Sigmoid colon (tissue), 7 donors: ENCODE results near the gene AP2A2. TPM values are rescaled to one million over a fixed set of nuclear protein-coding genes. Genes with fewer than 3 reads are reported as not detected.

Experiments
- DNase-seq: peaks from one replicate; pipeline ENCODE4 v3.0.0-alpha.2; 2019
- H3K27ac ChIP-seq, 4 donors: fragments of 200-600 bp; sonication (generic); one replicate each; pipeline ENCODE4 v1.5.1; 2016 to 2019; ENCODE audit warnings: mild to moderate bottlenecking in 1 of 4
- H3K27me3 ChIP-seq, 3 donors: fragments of 200-600 bp; sonication (generic); one replicate each; pipeline ENCODE4 v1.5.1; 2019; ENCODE audit warnings: mild to moderate bottlenecking in 1 of 3
- H3K36me3 ChIP-seq, 4 donors: fragments of 200-600 bp; sonication (generic); one replicate each; pipeline ENCODE4 v1.5.1; 2016 to 2019
- H3K4me1 ChIP-seq, 4 donors: fragments of 200-600 bp; sonication (generic); one replicate each; pipeline ENCODE4 v1.5.1; 2017 to 2019
- H3K4me3 ChIP-seq, 4 donors: fragments of 200-600 bp; sonication (generic); one replicate each; pipeline ENCODE4 v1.5.1; 2017 to 2019; ENCODE audit warnings: mild to moderate bottlenecking in 2 of 4, moderate library complexity in 1 of 4
- H3K9me3 ChIP-seq, 4 donors: fragments of 200-600 bp in 3 of 4; sonication (generic) in 3 of 4; one replicate each; pipeline versions ENCODE4 v1.5.1 to v1.6.1; 2013 to 2019
- EP300 ChIP-seq, 4 donors: sonication (generic); formaldehyde crosslinking; IDR thresholded peaks; one replicate each; pipeline ENCODE4 v1.6.1; 2017; ENCODE audit warnings: antibody characterized with exemption in 4 of 4
- POLR2A ChIP-seq, 2 donors: fragments of 450-650 bp; IDR thresholded peaks; one replicate each; pipeline ENCODE4 v1.6.1; 2016; ENCODE audit warnings: antibody characterized with exemption in 2 of 2, mild to moderate bottlenecking in 2 of 2, moderate library complexity in 2 of 2
- POLR2AphosphoS5 ChIP-seq, 4 donors: sonication (generic); formaldehyde crosslinking; IDR thresholded peaks; one replicate each; pipeline ENCODE4 v1.6.1; 2017; ENCODE audit warnings: antibody characterized with exemption in 4 of 4
- WGBS, 2 donors: extraction: QIAGEN DNeasy Blood & Tissue Kit; methylation state at CpG; one replicate each; pipeline ENCODE4 v1.1.7; 2013; 5-methylcytosine and 5-hydroxymethylcytosine counted together
- intact Hi-C: fragments of 100-400 bp; cut with DNase I; formaldehyde crosslinking; loops from one replicate; pipeline ENCODE4 v1.15.1; 2023
- polyA plus RNA-seq, 3 donors: library from polyadenylated mRNA; stranded (reverse); fragments of 200-250 nt; gene quantifications; one replicate each; pipeline ENCODE4 v1.2.3, GENCODE V29; 2013
- total RNA-seq, 4 donors: library from RNA; depleted of rRNA; stranded (reverse); fragments of >200 nt; gene quantifications; one replicate each; pipeline ENCODE4 v1.1.0, GENCODE V29; 2016
- TF ChIP-seq, protein P1 (sequence below), 4 experiments: fragments of 450-650 bp in 3 of 4; fragments of 200-600 bp in 1 of 4; IDR thresholded peaks; one replicate each; pipeline ENCODE4 v1.5.1; 2016 to 2019; ENCODE audit warnings: antibody characterized with exemption in 4 of 4, mild to moderate bottlenecking in 3 of 4, moderate library complexity in 2 of 4
- donor health status: healthy with polysubstance abuse.
- donor health status: Bipolar disorder and iron deficiency.
- donor health status: healthy.

Gene AP2A2
- total and polyA plus RNA-seq, 7 donors, result 21.0 to 78.4 (median 47.0) TPM

GRCh38 chr11:975827-976226 lies 50.2 kb downstream of the AP2A2 start:
- no peaks in the 10 kb centered on the region for H3K27me3 ChIP-seq
- no peak for DNase-seq
- intact Hi-C loops, result no loop called here
- H3K27ac ChIP-seq, result no peak overlapping the region
- peaks cover 0 to 5% (median 0%) of the 10 kb centered on the region in 4 donors for H3K4me1 ChIP-seq
- WGBS, 2 donors, result 81 to 88% methylated on average over 15 of the region's 15 CpGs
- H3K4me3 ChIP-seq, result no peak overlapping the region
- TF ChIP-seq, protein P1, sequence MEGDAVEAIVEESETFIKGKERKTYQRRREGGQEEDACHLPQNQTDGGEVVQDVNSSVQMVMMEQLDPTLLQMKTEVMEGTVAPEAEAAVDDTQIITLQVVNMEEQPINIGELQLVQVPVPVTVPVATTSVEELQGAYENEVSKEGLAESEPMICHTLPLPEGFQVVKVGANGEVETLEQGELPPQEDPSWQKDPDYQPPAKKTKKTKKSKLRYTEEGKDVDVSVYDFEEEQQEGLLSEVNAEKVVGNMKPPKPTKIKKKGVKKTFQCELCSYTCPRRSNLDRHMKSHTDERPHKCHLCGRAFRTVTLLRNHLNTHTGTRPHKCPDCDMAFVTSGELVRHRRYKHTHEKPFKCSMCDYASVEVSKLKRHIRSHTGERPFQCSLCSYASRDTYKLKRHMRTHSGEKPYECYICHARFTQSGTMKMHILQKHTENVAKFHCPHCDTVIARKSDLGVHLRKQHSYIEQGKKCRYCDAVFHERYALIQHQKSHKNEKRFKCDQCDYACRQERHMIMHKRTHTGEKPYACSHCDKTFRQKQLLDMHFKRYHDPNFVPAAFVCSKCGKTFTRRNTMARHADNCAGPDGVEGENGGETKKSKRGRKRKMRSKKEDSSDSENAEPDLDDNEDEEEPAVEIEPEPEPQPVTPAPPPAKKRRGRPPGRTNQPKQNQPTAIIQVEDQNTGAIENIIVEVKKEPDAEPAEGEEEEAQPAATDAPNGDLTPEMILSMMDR (IDR thresholded peaks at IDR 0.05), result no peak
- TF ChIP-seq EP300 (IDR thresholded peaks at IDR 0.05) (no peak), POLR2AphosphoS5 (IDR thresholded peaks at IDR 0.05) (no peak), POLR2A (IDR thresholded peaks at IDR 0.05) (no peak)
- H3K36me3 ChIP-seq, result peaks cover 17 to 89% (median 40%) of the 10 kb centered on the region in 4 donors
- H3K9me3 ChIP-seq, result no peaks in the 10 kb centered on the region

- no peak overlapping the region for H3K27ac ChIP-seq
- H3K4me3 ChIP-seq, result no peak overlapping the region
- peaks cover 16 to 87% (median 40%) of the 10 kb centered on the region in 4 donors for H3K36me3 ChIP-seq
- 80 to 83% methylated on average over 26 of the region's 26 CpGs for WGBS, 2 donors
- intact Hi-C loops, result no loop called here
- no peak for TF ChIP-seq POLR2AphosphoS5 (IDR thresholded peaks at IDR 0.05)
- TF ChIP-seq EP300 (IDR thresholded peaks at IDR 0.05), result no peak
- no peak for TF ChIP-seq POLR2A (IDR thresholded peaks at IDR 0.05)
- TF ChIP-seq, protein P1 (IDR thresholded peaks at IDR 0.05), result no peak
- no peak for DNase-seq
- no peaks in the 10 kb centered on the region for H3K9me3 ChIP-seq
- no peaks in the 10 kb centered on the region for H3K27me3 ChIP-seq
- H3K4me1 ChIP-seq, result peaks cover 0 to 5% (median 0%) of the 10 kb centered on the region in 4 donors
Measured at GRCh38 chr11:976431-977160, 50.9 kb downstream of the AP2A2 start.

DNA sequence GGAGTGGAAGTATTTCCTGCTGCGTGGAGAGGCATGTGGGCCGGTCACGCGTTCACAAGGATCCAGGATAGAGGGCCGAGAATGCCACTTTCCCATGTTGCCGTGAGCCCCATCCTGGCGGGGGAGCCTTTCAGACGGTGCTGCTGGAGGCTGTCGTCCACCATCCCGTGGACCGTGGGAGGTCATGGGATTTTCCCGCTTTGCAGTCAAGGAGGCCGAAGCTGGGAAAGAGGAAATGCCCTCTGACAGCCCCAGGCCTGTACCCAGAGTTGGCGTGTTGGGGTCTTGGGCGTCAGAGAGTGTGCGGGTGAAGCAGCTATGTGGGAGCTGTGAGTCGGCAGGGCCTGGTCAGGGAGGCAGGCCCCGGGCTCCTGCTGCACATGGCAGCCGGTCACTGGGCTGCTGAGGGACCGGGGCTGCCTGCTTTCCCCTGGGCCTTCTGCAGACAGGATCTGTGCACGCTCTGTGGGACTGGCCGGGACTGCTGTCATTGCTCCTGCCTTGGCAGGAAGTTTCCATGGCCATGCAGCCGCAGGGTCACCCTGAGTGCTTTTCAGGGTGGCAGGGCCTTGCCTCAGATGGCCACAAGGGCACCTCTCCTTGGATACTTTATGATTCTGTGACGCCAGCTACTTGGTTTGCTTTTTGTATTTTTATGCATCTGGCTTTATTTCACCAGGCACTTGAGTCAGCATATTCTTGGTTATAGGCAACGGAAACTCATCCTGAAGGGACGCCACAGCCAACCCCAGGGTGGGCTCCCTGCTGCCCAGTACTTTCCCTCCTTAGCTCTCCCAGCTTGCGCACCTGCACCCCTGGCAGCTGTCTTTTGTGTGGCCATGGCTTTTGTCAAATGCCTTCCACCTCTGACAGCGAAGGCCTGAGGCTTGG lies 52.4 kb downstream of the AP2A2 start:
- WGBS, 2 donors, result 94 to 95% methylated on average over 28 of the region's 28 CpGs
- no peak for TF ChIP-seq POLR2AphosphoS5 (IDR thresholded peaks at IDR 0.05)
- TF ChIP-seq EP300 (IDR thresholded peaks at IDR 0.05), result no peak
- no peak for TF ChIP-seq POLR2A (IDR thresholded peaks at IDR 0.05)
- TF ChIP-seq, protein P1 (IDR thresholded peaks at IDR 0.05), result no peak
- Histone ChIP-seq H3K36me3 (peaks cover 9 to 87% (median 33%) of the 10 kb centered on the region in 4 donors), H3K27me3 (no peaks in the 10 kb centered on the region), H3K4me1 (peaks cover 0 to 5% (median 0%) of the 10 kb centered on the region in 4 donors), H3K27ac (no peak overlapping the region), H3K4me3 (no peak overlapping the region), H3K9me3 (no peaks in the 10 kb centered on the region)
- no peak for DNase-seq
- intact Hi-C loops, result no loop called here

GRCh38 chr11:978781-979180 lies 53.1 kb downstream of the AP2A2 start:
- no peak for TF ChIP-seq POLR2AphosphoS5 (IDR thresholded peaks at IDR 0.05)
- TF ChIP-seq, protein P1 (IDR thresholded peaks at IDR 0.05), result no peak
- TF ChIP-seq EP300 (IDR thresholded peaks at IDR 0.05), result no peak
- no peak for TF ChIP-seq POLR2A (IDR thresholded peaks at IDR 0.05)
- Histone ChIP-seq H3K36me3 (peaks cover 9 to 84% (median 30%) of the 10 kb centered on the region in 4 donors), H3K4me1 (peaks cover 0 to 5% (median 0%) of the 10 kb centered on the region in 4 donors), H3K4me3 (no peak overlapping the region), H3K9me3 (no peaks in the 10 kb centered on the region), H3K27me3 (no peaks in the 10 kb centered on the region), H3K27ac (no peak overlapping the region)
- DNase-seq, result no peak
- WGBS, 2 donors, result 86 to 90% methylated on average over 16 of the region's 16 CpGs
- intact Hi-C loops, result no loop called here
